T-helper 1 cell treated with Interleukin-12 subunit alpha and Interleukin-12 subunit beta and Interleukin-4 antibody, amounts not matched to agents 30 μg/mL and 1 μg/mL, for 36 hours (primary cell): ENCODE data around the gene P2RY6.

ENCODE experiments used
- H3K27ac Mint-ChIP-seq: one replicate; pipeline ENCODE4 v1.8.0; 2021; ENCODE audit warnings: mild to moderate bottlenecking, mixed read lengths
- H3K27me3 Mint-ChIP-seq: one replicate; pipeline ENCODE4 v1.8.0; 2021; ENCODE audit warnings: low read depth, mixed read lengths
- H3K36me3 Mint-ChIP-seq: one replicate; pipeline ENCODE4 v1.8.0; 2021; ENCODE audit warnings: low read depth, mixed read lengths
- H3K4me1 Mint-ChIP-seq: one replicate; pipeline ENCODE4 v1.8.0; 2021; ENCODE audit warnings: low read depth, mixed read lengths
- H3K4me3 Mint-ChIP-seq: one replicate; pipeline ENCODE4 v1.8.0; 2021; ENCODE audit warnings: mild to moderate bottlenecking, moderate library complexity, mixed read lengths
- H3K9me3 Mint-ChIP-seq: one replicate; pipeline ENCODE4 v1.8.0; 2021; ENCODE audit warnings: mixed read lengths

Gene P2RY6

DNA sequence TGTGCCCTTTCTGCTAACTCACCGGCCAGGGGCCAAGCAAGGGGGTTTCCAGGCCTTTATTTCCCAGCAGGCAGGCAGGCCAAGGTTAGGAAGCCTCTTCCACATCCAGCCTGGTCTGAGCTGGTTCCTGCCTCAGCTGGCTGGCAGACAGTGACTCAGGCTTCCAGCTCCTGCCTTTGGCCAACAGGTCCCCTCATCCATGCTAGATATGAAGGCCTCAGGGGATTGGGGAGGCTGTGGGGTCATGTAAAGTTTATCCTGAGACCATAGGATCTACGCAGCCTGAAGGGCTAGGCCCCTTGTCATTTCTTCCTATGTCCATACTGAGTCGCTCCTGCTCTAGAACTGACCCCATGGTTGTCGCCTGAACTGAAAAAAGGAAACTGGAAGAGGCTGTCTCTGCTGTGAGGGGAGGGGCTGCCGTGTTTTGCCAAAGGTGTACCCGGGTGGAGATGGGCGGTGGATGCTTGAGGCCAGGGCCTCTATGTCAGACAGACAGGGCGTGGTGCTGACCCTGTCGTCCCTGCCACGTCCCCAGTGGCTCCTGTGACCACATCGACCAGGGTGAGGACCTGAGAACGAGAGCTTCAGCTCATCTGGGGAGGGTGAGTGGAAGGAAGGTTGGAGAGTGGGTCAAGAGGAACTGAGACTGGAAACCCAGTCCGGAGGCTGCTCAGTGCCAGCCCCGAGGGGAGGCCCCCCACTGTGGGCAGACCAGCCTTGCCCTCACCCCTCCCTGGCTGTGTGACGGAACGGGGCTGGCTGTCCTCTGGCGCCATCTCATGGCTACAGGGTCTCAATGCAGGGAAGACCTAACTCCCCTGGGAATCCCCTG is 17.0 kb downstream of the P2RY6 start:
- Mint-ChIP-seq H3K27ac (peak overlapping the region; percentile 66), H3K27me3 (peaks cover 14% of the 10 kb centered on the region), H3K4me1 (peaks cover 22% of the 10 kb centered on the region), H3K9me3 (no peaks in the 10 kb centered on the region), H3K36me3 (no peaks in the 10 kb centered on the region), H3K4me3 (peak overlapping the region; percentile 35)

DNA sequence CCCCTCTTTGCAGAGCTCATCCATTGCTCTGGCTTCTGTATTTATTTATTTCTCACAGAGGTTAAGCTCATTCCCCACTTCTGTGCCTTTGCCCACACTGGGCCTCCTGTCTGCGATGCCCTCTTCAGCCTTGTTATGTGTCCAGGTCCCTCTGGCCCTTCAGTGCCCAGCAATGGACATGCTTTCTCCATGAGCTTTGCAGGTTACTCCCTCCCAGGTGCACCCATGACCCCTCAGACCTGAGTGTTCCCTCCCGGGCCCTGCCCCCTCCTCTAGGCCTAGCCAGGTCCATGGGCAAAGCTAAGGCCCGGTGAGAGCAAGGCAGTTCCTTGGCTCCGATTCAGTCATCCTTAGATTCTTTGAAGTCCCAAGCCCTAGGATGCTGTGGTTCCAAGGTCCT is 18.4 kb downstream of the P2RY6 start:
- no peaks in the 10 kb centered on the region for H3K36me3 Mint-ChIP-seq
- H3K4me3 Mint-ChIP-seq = no peak overlapping the region
- peaks cover 18% of the 10 kb centered on the region for H3K27me3 Mint-ChIP-seq
- peaks cover 24% of the 10 kb centered on the region for H3K4me1 Mint-ChIP-seq
- H3K27ac Mint-ChIP-seq = no peak overlapping the region
- no peaks in the 10 kb centered on the region for H3K9me3 Mint-ChIP-seq

DNA sequence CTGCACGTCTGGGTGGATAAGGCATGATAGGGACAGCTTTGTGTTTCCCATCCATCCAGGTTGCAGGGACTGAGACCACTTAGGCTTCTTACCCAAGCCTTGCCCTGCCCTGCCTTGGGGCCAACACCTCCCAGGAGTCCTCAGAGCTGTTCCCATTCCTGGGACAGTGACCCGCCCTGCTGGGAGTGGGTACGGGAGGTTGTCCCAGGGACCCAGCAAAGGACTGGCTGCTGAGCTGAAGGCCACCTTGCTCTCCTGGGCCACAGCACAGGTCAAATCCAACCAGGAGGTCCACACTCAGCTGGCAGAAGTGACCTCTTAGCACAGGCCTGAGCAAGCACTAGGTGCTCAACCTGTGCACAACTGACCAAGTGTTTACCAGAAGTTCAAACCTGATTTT is 19.1 kb downstream of the P2RY6 start:
- Mint-ChIP-seq H3K27me3 (peaks cover 18% of the 10 kb centered on the region), H3K9me3 (no peaks in the 10 kb centered on the region), H3K27ac (no peak overlapping the region), H3K4me3 (no peak overlapping the region), H3K4me1 (peaks cover 25% of the 10 kb centered on the region), H3K36me3 (no peaks in the 10 kb centered on the region)

DNA sequence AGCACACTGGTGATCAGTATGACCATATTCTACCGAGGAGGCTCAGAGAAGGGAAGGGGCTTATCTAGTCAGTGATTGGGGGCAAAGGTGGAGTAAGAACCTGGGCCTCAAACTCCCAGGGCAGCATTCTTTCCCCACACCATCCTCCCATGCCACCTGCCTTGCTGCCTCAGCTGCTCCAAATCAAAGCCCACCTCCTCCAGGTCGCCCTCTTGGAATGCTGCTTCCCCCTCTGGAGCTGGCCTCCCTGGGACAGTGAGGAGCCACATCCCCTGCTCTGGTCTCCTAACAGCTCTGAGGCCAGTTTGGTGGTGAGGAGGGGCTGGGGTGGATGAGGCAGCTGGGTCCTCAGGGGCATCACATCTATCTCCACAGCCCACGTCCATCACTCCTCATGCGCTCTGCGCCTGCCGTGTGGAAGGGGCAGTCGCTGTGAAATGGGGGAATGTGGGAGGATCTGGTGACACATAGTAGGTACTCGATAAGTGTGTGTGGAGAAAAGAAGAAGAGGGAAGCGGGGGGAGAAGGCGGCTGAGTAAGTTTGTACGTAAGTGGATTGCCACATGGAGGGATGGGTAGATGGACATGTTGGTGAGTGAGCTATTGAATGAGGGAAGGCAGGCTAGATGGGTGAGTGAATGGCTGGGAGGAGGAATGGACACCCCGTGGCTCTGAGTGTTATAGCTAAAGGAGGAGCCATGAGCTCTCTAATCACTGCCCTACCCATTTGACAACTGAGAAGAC is 19.8 kb downstream of the P2RY6 start:
- H3K36me3 Mint-ChIP-seq = no peaks in the 10 kb centered on the region
- peaks cover 18% of the 10 kb centered on the region for H3K27me3 Mint-ChIP-seq

DNA sequence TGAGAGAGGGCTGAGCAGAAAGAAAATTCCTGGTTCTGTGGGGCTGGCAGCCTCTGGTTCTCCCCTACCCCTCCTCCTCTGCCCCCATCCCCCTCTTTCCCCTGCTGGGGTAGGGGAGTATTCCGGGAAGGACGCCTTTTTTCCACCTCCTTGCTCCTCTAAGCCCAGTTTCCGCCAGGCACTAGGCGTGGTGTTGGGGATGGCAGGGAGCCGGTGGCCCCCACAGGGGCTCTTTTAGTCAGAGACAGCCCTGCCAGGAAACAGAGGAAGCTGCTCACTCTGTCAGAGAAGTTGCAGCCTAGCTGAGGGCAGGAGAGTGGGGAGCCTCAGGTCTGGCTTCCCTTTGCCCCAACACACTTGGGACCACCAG is 20.4 kb downstream of the P2RY6 start:
- Mint-ChIP-seq H3K27ac (no peak overlapping the region), H3K4me1 (peaks cover 21% of the 10 kb centered on the region), H3K36me3 (no peaks in the 10 kb centered on the region), H3K9me3 (no peaks in the 10 kb centered on the region), H3K27me3 (peaks cover 18% of the 10 kb centered on the region), H3K4me3 (no peak overlapping the region)

More for the DNA sequence above, 19.8 kb downstream of the P2RY6 start:
- Mint-ChIP-seq H3K4me3 (no peak overlapping the region), H3K4me1 (peaks cover 25% of the 10 kb centered on the region), H3K27ac (no peak overlapping the region), H3K9me3 (no peaks in the 10 kb centered on the region)

DNA sequence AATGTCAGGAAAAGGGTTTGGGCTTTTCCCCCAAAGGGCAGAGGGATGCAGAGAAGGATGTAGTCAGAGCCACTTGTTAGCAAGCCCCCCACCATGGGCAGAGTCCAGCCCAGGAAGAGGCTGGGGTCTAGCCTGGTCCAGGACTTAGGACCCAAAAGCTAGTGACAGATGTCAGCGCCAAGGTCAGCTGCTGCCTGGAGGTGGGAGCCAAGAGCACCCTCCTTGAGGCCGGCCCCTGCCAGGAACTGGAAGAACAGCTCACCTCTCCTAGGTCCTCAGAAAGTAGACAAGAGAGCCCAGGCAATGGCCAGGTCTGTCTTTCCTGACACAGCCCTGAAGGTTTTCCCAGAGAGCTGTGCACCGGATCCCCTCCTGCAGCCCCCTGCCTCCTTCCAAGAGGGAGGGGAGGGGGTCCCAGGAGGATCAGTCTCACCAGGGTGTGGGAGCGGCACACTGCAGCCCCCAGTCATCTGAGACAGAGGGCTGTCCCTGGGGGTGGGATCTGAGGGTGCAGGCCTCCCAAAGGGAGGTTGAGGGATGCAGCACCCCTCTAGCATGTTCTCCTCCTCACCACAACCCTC is 21.3 kb downstream of the P2RY6 start:
- no peak overlapping the region for H3K27ac Mint-ChIP-seq
- H3K9me3 Mint-ChIP-seq = no peaks in the 10 kb centered on the region
- H3K27me3 Mint-ChIP-seq = peaks cover 18% of the 10 kb centered on the region
- H3K4me3 Mint-ChIP-seq = no peak overlapping the region
- H3K36me3 Mint-ChIP-seq = no peaks in the 10 kb centered on the region
- H3K4me1 Mint-ChIP-seq = peaks cover 14% of the 10 kb centered on the region

DNA sequence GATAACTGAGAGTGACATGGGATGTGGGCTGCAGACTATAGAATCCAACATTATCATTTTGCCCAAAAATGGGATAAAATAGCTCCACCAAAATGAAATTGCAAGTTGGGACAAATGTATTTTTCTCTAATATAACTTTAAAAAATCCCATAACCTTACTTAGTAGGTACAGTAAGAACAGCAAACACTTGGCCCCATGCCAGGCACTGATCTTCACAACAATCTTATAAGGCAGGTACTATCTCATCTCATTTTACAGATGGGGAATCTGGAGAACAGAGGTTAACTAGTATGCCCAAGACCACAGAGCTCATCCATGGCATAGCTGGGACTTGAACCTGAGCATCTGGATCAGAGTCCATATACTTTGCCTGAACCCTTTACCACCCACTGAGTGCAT is 22.5 kb downstream of the P2RY6 start:
- H3K4me1 Mint-ChIP-seq = peaks cover 3% of the 10 kb centered on the region

DNA sequence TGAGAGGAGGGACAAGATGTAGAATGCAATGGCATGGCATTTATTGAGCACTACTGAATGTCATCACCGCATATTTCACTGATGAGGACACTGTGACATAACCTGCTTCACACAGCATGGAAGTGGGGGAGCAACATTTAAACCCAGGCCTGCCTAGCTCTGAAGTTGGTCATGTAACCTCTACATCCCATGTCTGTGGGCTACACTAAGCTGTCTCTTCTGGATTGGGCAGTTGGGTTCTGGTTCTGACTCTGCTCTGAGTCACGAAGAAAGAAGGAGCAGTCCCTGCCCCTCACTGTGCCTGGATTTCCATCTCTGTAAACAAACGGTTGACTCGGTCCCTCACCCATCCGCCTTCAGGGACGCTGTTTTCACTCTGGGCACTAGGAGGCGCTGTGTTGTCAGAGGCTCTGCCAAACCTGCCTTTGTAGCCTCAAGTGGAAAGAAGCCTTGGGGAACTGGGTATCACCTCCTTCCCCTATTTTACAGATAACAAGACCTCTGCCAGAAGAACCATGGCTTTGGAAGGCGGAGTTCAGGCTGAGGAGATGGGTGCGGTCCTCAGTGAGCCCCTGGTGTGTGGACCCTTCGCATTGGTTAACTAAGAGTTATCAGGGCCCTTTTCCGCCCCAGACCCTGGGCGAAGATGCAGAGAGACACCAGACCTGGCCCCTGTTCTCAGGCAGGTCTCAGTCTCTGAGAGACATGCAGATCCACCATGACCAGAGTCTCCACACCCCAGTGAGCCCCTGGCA is 23.3 kb downstream of the P2RY6 start:
- Mint-ChIP-seq H3K4me1 (peaks cover 3% of the 10 kb centered on the region), H3K27me3 (peaks cover 20% of the 10 kb centered on the region), H3K36me3 (no peaks in the 10 kb centered on the region), H3K4me3 (no peak overlapping the region), H3K9me3 (no peaks in the 10 kb centered on the region), H3K27ac (no peak overlapping the region)

More for the DNA sequence above, 22.5 kb downstream of the P2RY6 start:
- Mint-ChIP-seq H3K27ac (no peak overlapping the region), H3K36me3 (no peaks in the 10 kb centered on the region), H3K9me3 (no peaks in the 10 kb centered on the region), H3K4me3 (no peak overlapping the region), H3K27me3 (peaks cover 18% of the 10 kb centered on the region)

DNA sequence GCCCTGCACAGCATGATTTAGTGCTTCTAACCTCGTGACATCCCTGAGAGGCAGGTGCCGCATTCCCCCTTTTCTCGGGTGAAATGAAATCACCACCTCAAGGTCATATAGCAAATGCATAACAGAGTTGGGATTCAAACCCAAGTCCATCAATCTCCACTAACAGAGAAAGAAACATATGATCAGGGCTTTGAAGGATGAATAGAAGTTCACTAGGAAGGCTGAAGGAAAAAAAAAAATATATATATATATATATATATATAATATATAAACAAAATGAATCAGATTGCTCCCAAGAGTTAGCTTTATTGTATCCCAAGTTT is 23.8 kb downstream of the P2RY6 start:
- no peak overlapping the region for H3K4me3 Mint-ChIP-seq

DNA sequence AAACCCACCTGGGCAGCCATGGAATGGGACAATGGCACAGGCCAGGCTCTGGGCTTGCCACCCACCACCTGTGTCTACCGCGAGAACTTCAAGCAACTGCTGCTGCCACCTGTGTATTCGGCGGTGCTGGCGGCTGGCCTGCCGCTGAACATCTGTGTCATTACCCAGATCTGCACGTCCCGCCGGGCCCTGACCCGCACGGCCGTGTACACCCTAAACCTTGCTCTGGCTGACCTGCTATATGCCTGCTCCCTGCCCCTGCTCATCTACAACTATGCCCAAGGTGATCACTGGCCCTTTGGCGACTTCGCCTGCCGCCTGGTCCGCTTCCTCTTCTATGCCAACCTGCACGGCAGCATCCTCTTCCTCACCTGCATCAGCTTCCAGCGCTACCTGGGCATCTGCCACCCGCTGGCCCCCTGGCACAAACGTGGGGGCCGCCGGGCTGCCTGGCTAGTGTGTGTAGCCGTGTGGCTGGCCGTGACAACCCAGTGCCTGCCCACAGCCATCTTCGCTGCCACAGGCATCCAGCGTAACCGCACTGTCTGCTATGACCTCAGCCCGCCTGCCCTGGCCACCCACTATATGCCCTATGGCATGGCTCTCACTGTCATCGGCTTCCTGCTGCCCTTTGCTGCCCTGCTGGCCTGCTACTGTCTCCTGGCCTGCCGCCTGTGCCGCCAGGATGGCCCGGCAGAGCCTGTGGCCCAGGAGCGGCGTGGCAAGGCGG is 24.5 kb downstream of the P2RY6 start:
- Mint-ChIP-seq H3K9me3 (no peaks in the 10 kb centered on the region), H3K4me3 (no peak overlapping the region), H3K4me1 (peaks cover 3% of the 10 kb centered on the region), H3K27me3 (peaks cover 23% of the 10 kb centered on the region), H3K27ac (no peak overlapping the region), H3K36me3 (no peaks in the 10 kb centered on the region)

More for the DNA sequence above, 23.8 kb downstream of the P2RY6 start:
- H3K4me1 Mint-ChIP-seq = peaks cover 3% of the 10 kb centered on the region
- no peak overlapping the region for H3K27ac Mint-ChIP-seq
- peaks cover 23% of the 10 kb centered on the region for H3K27me3 Mint-ChIP-seq
- no peaks in the 10 kb centered on the region for H3K9me3 Mint-ChIP-seq
- H3K36me3 Mint-ChIP-seq = no peaks in the 10 kb centered on the region

DNA sequence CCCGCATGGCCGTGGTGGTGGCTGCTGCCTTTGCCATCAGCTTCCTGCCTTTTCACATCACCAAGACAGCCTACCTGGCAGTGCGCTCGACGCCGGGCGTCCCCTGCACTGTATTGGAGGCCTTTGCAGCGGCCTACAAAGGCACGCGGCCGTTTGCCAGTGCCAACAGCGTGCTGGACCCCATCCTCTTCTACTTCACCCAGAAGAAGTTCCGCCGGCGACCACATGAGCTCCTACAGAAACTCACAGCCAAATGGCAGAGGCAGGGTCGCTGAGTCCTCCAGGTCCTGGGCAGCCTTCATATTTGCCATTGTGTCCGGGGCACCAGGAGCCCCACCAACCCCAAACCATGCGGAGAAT is 25.1 kb downstream of the P2RY6 start:
- Mint-ChIP-seq H3K4me1 (peaks cover 3% of the 10 kb centered on the region), H3K9me3 (no peaks in the 10 kb centered on the region), H3K36me3 (no peaks in the 10 kb centered on the region), H3K27ac (no peak overlapping the region), H3K4me3 (no peak overlapping the region), H3K27me3 (peaks cover 24% of the 10 kb centered on the region)

DNA sequence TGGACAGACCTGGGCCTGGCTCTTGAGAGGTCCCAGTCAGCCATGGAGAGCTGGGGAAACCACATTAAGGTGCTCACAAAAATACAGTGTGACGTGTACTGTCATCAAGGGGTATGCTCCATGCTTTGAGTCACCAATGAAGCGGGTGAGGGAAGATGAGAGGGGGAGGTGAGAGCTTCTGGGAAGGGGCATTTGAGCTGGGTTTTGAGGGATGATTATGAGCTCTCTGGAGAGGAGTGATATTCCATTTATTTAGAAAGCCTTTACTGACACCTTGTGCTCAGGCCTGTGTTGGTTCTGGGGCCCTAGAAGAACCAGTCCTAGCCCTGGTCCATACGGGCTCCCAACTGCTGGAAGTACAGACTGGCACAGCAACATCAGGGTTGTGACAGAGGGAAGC is 25.6 kb downstream of the P2RY6 start:
- Mint-ChIP-seq H3K4me3 (no peak overlapping the region), H3K9me3 (no peaks in the 10 kb centered on the region), H3K27me3 (peaks cover 23% of the 10 kb centered on the region), H3K4me1 (peaks cover 3% of the 10 kb centered on the region), H3K27ac (no peak overlapping the region), H3K36me3 (no peaks in the 10 kb centered on the region)

DNA sequence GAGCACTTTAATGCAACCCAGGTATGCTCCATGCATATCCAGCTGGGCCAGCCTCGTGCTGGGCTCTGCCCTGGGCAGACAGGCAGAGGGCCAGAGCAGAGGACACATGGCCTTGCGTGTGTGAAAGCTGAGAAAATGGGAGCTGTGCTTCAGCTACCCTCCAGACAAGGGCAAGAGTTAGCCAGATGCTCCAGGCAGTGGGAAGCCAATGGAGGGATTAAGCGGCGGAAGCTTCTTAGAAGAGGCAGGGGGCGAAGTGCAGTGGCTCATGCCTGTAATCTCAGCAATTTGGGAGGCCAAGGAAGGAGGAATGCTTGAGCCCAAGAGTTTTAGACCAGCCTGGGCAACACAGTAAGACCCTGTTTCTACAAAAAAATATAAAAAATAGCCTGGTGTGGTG is 26.1 kb downstream of the P2RY6 start:
- H3K27me3 Mint-ChIP-seq = peaks cover 18% of the 10 kb centered on the region
- H3K36me3 Mint-ChIP-seq = no peaks in the 10 kb centered on the region
- H3K4me1 Mint-ChIP-seq = peaks cover 3% of the 10 kb centered on the region
- H3K4me3 Mint-ChIP-seq = no peak overlapping the region
- H3K27ac Mint-ChIP-seq = no peak overlapping the region
- no peaks in the 10 kb centered on the region for H3K9me3 Mint-ChIP-seq

DNA sequence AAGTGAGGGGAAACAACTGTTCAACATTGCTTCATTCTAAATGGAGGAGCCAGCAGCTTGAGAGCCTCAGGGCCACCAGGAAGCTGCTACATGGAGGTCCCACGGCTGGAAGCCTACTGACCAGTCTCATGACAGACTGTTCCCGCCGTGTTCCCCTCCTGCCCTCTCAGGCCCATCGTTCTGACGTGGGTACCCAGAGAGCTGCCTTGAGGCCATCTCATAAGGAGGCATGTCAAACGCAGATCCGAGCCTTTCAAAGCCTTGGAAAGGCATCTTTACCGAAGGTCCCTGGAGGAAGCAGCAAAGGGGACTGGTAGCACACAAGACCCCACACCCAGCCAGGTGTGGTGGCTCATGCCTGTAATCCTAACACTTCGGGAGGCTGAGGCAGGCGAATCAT is 27.6 kb downstream of the P2RY6 start:
- peaks cover 18% of the 10 kb centered on the region for H3K27me3 Mint-ChIP-seq
- H3K27ac Mint-ChIP-seq = no peak overlapping the region
- no peak overlapping the region for H3K4me3 Mint-ChIP-seq

More for the DNA sequence above, 27.6 kb downstream of the P2RY6 start:
- H3K36me3 Mint-ChIP-seq = no peaks in the 10 kb centered on the region
- peaks cover 3% of the 10 kb centered on the region for H3K4me1 Mint-ChIP-seq
- no peaks in the 10 kb centered on the region for H3K9me3 Mint-ChIP-seq
